Small intestine (tissue), 7 donors: ENCODE measurements around the gene RGS3. TPM values are rescaled to one million over a fixed set of nuclear protein-coding genes. Genes with fewer than 3 reads are reported as not detected.
A peak's percentile ranks its signal among the peaks of the same experiment; 100 is the strongest.

Experiments
- DNase-seq, 2 donors: peaks; one replicate each; pipeline versions ENCODE4 v3.0.0 to v3.0.0-alpha.2; 2013
- FAIRE-seq: peaks from 2 replicates; lab custom pipeline; 2012; peaks lifted over from hg19 to GRCh38; lab: Jason Lieb, UNC
- H3K27ac ChIP-seq, 3 donors: one replicate each; pipeline ENCODE4 v1.5.1; 2013; ENCODE audit warnings: low read length in 2 of 3, mild to moderate bottlenecking in 2 of 3, control low read depth in 1 of 3, inconsistent platforms in 1 of 3, low read depth in 1 of 3, moderate library complexity in 1 of 3
- H3K27me3 ChIP-seq, 3 donors: one replicate each; pipeline ENCODE4 v1.6.1; 2013; ENCODE audit warnings: low read length in 3 of 3, inconsistent platforms in 1 of 3; ENCODE audit not compliant: control insufficient read depth in 3 of 3, insufficient read depth in 3 of 3
- H3K36me3 ChIP-seq, 3 donors: one replicate each; pipeline ENCODE4 v1.6.1; 2013; ENCODE audit warnings: low read length in 3 of 3, inconsistent platforms in 1 of 3, low read depth in 1 of 3, mild to moderate bottlenecking in 1 of 3, moderate library complexity in 1 of 3; ENCODE audit not compliant: control insufficient read depth in 3 of 3, insufficient read depth in 2 of 3
- H3K4me1 ChIP-seq, 3 donors: one replicate each; pipeline ENCODE4 v1.6.1; 2013; ENCODE audit warnings: low read length in 2 of 3, inconsistent platforms in 1 of 3, low read depth in 1 of 3, mild to moderate bottlenecking in 1 of 3, moderate library complexity in 1 of 3; ENCODE audit not compliant: control insufficient read depth in 3 of 3, insufficient read depth in 2 of 3
- H3K4me3 ChIP-seq, 3 donors: one replicate each; pipeline ENCODE4 v1.5.1; 2013; ENCODE audit warnings: low read length in 3 of 3, control low read depth in 1 of 3, inconsistent platforms in 1 of 3, low read depth in 1 of 3, mild to moderate bottlenecking in 1 of 3, moderate library complexity in 1 of 3
- H3K9me3 ChIP-seq, 2 donors: one replicate each; pipeline ENCODE4 v1.6.1; 2013; ENCODE audit warnings: low read depth in 1 of 2, low read length in 1 of 2; ENCODE audit not compliant: control insufficient read depth in 2 of 2, insufficient read depth in 1 of 2
- WGBS, 3 donors: extraction: QIAGEN DNeasy Blood & Tissue Kit; methylation state at CpG; one replicate each; pipeline ENCODE4 v1.1.7; 2013; 5-methylcytosine and 5-hydroxymethylcytosine counted together
- polyA plus RNA-seq, 4 donors: library from polyadenylated mRNA; stranded (reverse) in 3 of 4; unstranded in 1 of 4; fragments of 200-250 nt in 3 of 4; fragments of 120-200 nt in 1 of 4; gene quantifications; one replicate each; pipeline versions ENCODE4 v1.2.1 to v1.2.3, GENCODE V29; 2013
- donor health status: healthy with polysubstance abuse.
- donor health status: control.
- donor health status: control.
- donor health status: Bipolar disorder and iron deficiency.
- donor health status: healthy.

RGS3 gene
- polyA plus RNA-seq, 4 donors: 23.0 to 37.0 (median 26.4) TPM

DNA sequence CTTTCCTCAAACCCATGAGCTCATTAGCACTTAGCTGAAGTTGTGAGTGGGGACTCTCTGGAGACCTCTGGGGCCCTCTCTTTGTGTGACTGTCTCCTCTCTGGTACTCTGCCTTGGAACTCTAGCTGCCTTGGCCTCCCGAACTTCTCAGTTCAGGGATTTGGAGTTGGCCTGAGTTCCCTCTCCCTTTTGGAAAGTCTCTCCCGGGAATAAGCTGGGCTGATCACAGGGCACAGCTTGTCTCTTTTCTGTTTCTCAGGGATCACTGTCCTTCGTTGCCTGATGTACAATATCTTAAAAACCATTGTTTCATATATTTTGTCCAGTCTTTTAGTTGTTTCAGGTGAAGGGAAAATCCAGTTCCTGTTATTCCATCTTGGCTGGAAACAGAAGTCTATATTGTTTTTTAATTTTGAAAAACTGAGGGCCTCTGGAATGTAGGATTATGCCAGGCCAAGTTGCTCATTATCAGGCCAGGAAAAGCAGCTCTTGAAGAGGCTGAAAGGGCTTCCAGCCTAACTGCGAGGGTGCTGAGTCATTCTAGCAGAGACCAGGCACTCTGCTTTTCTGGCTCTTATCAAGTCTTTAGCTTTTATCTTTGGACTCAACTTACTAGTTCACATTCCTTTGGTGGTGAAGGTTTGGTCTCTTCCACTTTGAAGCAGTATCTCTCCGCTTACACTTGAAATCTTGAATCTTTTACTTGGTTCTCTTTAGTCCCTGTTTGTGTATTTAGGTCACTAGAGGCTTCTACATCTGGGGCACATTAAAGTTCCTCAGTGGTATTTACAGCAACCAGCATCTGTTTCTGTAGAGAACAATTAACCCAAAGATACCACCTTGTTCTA, 8.4 kb upstream of the RGS3 start:
- DNase-seq (peak; percentile 80 to 88), FAIRE-seq (no peak)
- no peaks in the 10 kb centered on the region for H3K9me3 ChIP-seq
- H3K36me3 ChIP-seq: no peaks in the 10 kb centered on the region
- peaks cover 2 to 18% (median 3%) of the 10 kb centered on the region in 3 donors for H3K4me1 ChIP-seq
- H3K4me3 ChIP-seq: no peak overlapping the region
- 26 to 36% (median 34%) methylated on average over 5 of the region's 5 CpGs for WGBS, 3 donors
- peak overlapping the region; percentile 46 to 87 (median 59) for H3K27ac ChIP-seq
- no peaks in the 10 kb centered on the region for H3K27me3 ChIP-seq

GRCh38 chr9:113456235-113456634, 7.3 kb upstream of the RGS3 start:
- Histone ChIP-seq H3K4me1 (peaks cover 2 to 18% (median 3%) of the 10 kb centered on the region in 3 donors), H3K27ac (peak overlapping the region in 1 of 3 donors; percentile 45), H3K27me3 (no peaks in the 10 kb centered on the region), H3K9me3 (no peaks in the 10 kb centered on the region), H3K36me3 (no peaks in the 10 kb centered on the region), H3K4me3 (no peak overlapping the region)
- no peak for FAIRE-seq
- 99 to 100% (median 99%) methylated on average over 2 of the region's 2 CpGs for WGBS, 3 donors
- no peak for DNase-seq

- H3K27me3 ChIP-seq: no peaks in the 10 kb centered on the region
- H3K27ac ChIP-seq: no peak overlapping the region
- H3K4me1 ChIP-seq: peaks cover 0 to 26% (median 4%) of the 10 kb centered on the region in 3 donors
- H3K4me3 ChIP-seq: no peak overlapping the region
- DNase-seq (no peak), FAIRE-seq (no peak)
- H3K9me3 ChIP-seq: no peaks in the 10 kb centered on the region
- H3K36me3 ChIP-seq: peaks cover 0 to 2% (median 0%) of the 10 kb centered on the region in 3 donors
- WGBS, 3 donors: 82 to 96% (median 96%) methylated on average over 3 of the region's 3 CpGs
Measured at GRCh38 chr9:113461285-113461684, 2.2 kb upstream of the RGS3 start.

- peaks cover 0 to 25% (median 4%) of the 10 kb centered on the region in 3 donors for H3K4me1 ChIP-seq
- 94 to 96% (median 95%) methylated on average over 4 of the region's 4 CpGs for WGBS, 3 donors
- FAIRE-seq: no peak
Measured at GRCh38 chr9:113461943-113462342, 1.6 kb upstream of the RGS3 start.

GRCh38 chr9:113462781-113463286, 693 bp upstream of the RGS3 start:
- Histone ChIP-seq H3K4me1 (peaks cover 0 to 25% (median 4%) of the 10 kb centered on the region in 3 donors), H3K4me3 (peak overlapping the region in 1 of 3 donors; percentile 13), H3K36me3 (peaks cover 0 to 2% (median 0%) of the 10 kb centered on the region in 3 donors), H3K9me3 (no peaks in the 10 kb centered on the region), H3K27ac (no peak overlapping the region), H3K27me3 (no peaks in the 10 kb centered on the region)
- 86 to 90% (median 86%) methylated on average over 11 of the region's 11 CpGs for WGBS, 3 donors
- FAIRE-seq (no peak), DNase-seq (no peak)

More at GRCh38 chr9:113461943-113462342, 1.6 kb upstream of the RGS3 start:
- peak in 1 of 2 donors; percentile 36 for DNase-seq
- H3K4me3 ChIP-seq: no peak overlapping the region
- no peak overlapping the region for H3K27ac ChIP-seq
- peaks cover 0 to 2% (median 0%) of the 10 kb centered on the region in 3 donors for H3K36me3 ChIP-seq
- no peaks in the 10 kb centered on the region for H3K9me3 ChIP-seq
- H3K27me3 ChIP-seq: no peaks in the 10 kb centered on the region

GRCh38 chr9:113464286-113464660, 746 bp downstream of the RGS3 start:
- Histone ChIP-seq H3K27me3 (no peaks in the 10 kb centered on the region), H3K27ac (peak overlapping the region in 1 of 3 donors; percentile 5), H3K4me3 (peak overlapping the region; percentile 32 to 64 (median 50)), H3K36me3 (peaks cover 0 to 2% (median 0%) of the 10 kb centered on the region in 3 donors), H3K4me1 (peaks cover 0 to 25% (median 4%) of the 10 kb centered on the region in 3 donors), H3K9me3 (no peaks in the 10 kb centered on the region)
- WGBS, 3 donors: 33 to 78% (median 43%) methylated on average over 1 of the region's 1 CpG
- DNase-seq: no peak
- FAIRE-seq: no peak

DNA sequence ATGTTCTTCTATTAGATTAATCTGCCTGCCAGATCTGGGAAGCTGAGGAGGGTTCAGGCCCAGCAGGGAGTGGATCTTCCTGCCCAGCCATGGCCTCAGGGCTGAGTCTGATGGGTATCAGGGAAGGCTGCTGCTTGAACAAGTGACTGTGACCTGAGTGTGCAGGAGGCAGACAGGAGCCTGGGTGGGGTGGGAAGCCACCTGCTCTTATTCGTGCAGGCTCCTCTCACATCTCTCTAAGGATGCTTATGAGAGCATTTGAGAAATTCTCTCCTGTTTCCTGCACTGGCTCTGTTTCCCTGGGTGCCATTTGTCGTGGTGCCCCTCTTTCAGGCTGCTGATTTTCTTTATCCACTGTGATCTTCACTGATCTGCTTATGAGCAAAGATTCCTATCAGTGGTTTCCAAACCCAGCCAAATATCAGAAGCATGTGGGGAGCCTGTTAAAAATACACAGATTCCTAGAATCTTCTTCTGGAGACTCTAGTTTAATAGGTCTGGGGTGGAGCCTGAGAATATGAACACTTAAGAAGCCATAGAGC, 2.1 kb downstream of the RGS3 start:
- 33 to 68% (median 56%) methylated on average over 2 of the region's 2 CpGs for WGBS, 3 donors
- Histone ChIP-seq H3K27me3 (no peaks in the 10 kb centered on the region), H3K4me1 (peaks cover 0 to 25% (median 4%) of the 10 kb centered on the region in 3 donors), H3K27ac (no peak overlapping the region), H3K4me3 (no peak overlapping the region), H3K9me3 (no peaks in the 10 kb centered on the region), H3K36me3 (peaks cover 0 to 5% (median 0%) of the 10 kb centered on the region in 3 donors)
- DNase-seq: peak in 1 of 2 donors; percentile 15
- FAIRE-seq: no peak

GRCh38 chr9:113467183-113467582, 3.7 kb downstream of the RGS3 start:
- FAIRE-seq: no peak
- 97 to 99% (median 98%) methylated on average over 2 of the region's 2 CpGs for WGBS, 3 donors

More at GRCh38 chr9:113467183-113467582, 3.7 kb downstream of the RGS3 start:
- no peak overlapping the region for H3K27ac ChIP-seq
- no peaks in the 10 kb centered on the region for H3K9me3 ChIP-seq
- no peak for DNase-seq
- peaks cover 0 to 7% (median 0%) of the 10 kb centered on the region in 3 donors for H3K36me3 ChIP-seq
- H3K27me3 ChIP-seq: no peaks in the 10 kb centered on the region
- peaks cover 0 to 25% (median 4%) of the 10 kb centered on the region in 3 donors for H3K4me1 ChIP-seq
- H3K4me3 ChIP-seq: no peak overlapping the region
